Liver (tissue), 9 donors: ENCODE data around the gene DDOST. TPM values are rescaled to one million over a fixed set of nuclear protein-coding genes. Genes with fewer than 3 reads are reported as not detected.

Source experiments
- DNase-seq: peaks from one replicate; pipeline ENCODE4 v3.0.0-alpha.2; 2017; ENCODE audit warnings: low spot score
- H3K27ac ChIP-seq, 2 donors: one replicate each; pipeline ENCODE4 v1.7.0; 2013; ENCODE audit warnings: inconsistent platforms in 2 of 2, low read length in 2 of 2, control low read depth in 1 of 2, low read depth in 1 of 2, mild to moderate bottlenecking in 1 of 2
- H3K27me3 ChIP-seq, 4 donors: one replicate each; pipeline versions ENCODE4 v1.6.1 to v1.7.0; 2013; ENCODE audit warnings: low read length in 3 of 4, inconsistent platforms in 1 of 4, mild to moderate bottlenecking in 1 of 4, moderate library complexity in 1 of 4; ENCODE audit not compliant: control insufficient read depth in 4 of 4, insufficient read depth in 4 of 4
- H3K36me3 ChIP-seq, 4 donors: one replicate each; pipeline versions ENCODE4 v1.6.1 to v1.7.0; 2013; ENCODE audit warnings: low read length in 3 of 4, mild to moderate bottlenecking in 3 of 4, low read depth in 1 of 4, moderate library complexity in 1 of 4; ENCODE audit not compliant: control insufficient read depth in 4 of 4, insufficient read depth in 3 of 4
- H3K4me1 ChIP-seq, 4 donors: one replicate each; pipeline versions ENCODE4 v1.6.1 to v1.7.0; 2013; ENCODE audit warnings: low read length in 3 of 4, mild to moderate bottlenecking in 3 of 4, moderate library complexity in 1 of 4; ENCODE audit not compliant: control insufficient read depth in 4 of 4, insufficient read depth in 4 of 4
- H3K4me3 ChIP-seq, 3 donors: one replicate each; pipeline versions ENCODE4 v1.6.1 to v1.7.0; 2013; ENCODE audit warnings: low read length in 3 of 3, control low read depth in 1 of 3, low read depth in 1 of 3, mild to moderate bottlenecking in 1 of 3
- H3K9ac ChIP-seq, 2 donors: one replicate each; pipeline ENCODE4 v1.7.0; 2013; ENCODE audit warnings: low read length in 2 of 2, mild to moderate bottlenecking in 2 of 2, moderate library complexity in 2 of 2, control low read depth in 1 of 2, low read depth in 1 of 2
- H3K9me3 ChIP-seq, 4 donors: one replicate each; pipeline versions ENCODE4 v1.6.1 to v1.7.0; 2013; ENCODE audit warnings: low read length in 3 of 4; ENCODE audit not compliant: control insufficient read depth in 4 of 4
- ATF3 ChIP-seq: IDR thresholded peaks from 2 replicates; pipeline ENCODE4 v1.6.1; 2016; ENCODE audit warnings: antibody characterized with exemption
- CTCF ChIP-seq: fragments of 150-350 bp; IDR thresholded peaks from 2 replicates; pipeline ENCODE4 v1.5.1; 2017; ENCODE audit warnings: improper control_type of control experiment, low read depth, low read length; ENCODE audit not compliant: missing input control
- EGR1 ChIP-seq, 2 donors: IDR thresholded peaks; 2 replicates each; pipeline ENCODE4 v1.6.1; 2016 to 2018; ENCODE audit warnings: antibody characterized with exemption in 2 of 2, low read depth in 2 of 2
- FOXA1 ChIP-seq: IDR thresholded peaks from 2 replicates; pipeline ENCODE4 v1.6.1; 2016; ENCODE audit warnings: antibody characterized with exemption
- FOXA2 ChIP-seq: IDR thresholded peaks from 2 replicates; pipeline ENCODE4 v1.6.1; 2016; ENCODE audit warnings: antibody characterized with exemption
- GABPA ChIP-seq, 2 donors: IDR thresholded peaks in 1 of 2; conservative IDR thresholded peaks in 1 of 2; 2 replicates each; pipeline ENCODE4 v1.6.1; 2016; ENCODE audit warnings: antibody characterized with exemption in 2 of 2, mild to moderate bottlenecking in 1 of 2, moderate library complexity in 1 of 2
- HNF4A ChIP-seq, 2 donors: conservative IDR thresholded peaks; 2 replicates each; pipeline ENCODE4 v1.6.1; 2016; ENCODE audit warnings: antibody characterized with exemption in 2 of 2, mild to moderate bottlenecking in 2 of 2
- HNF4G ChIP-seq: IDR thresholded peaks from 2 replicates; pipeline ENCODE4 v1.6.1; 2016; ENCODE audit warnings: antibody characterized with exemption
- JUND ChIP-seq, 2 donors: IDR thresholded peaks; 2 replicates each; pipeline ENCODE4 v1.6.1; 2016; ENCODE audit warnings: antibody characterized with exemption in 2 of 2
- MAX ChIP-seq: IDR thresholded peaks from 2 replicates; pipeline ENCODE4 v1.6.1; 2016; ENCODE audit warnings: antibody characterized with exemption
- NR2F2 ChIP-seq: IDR thresholded peaks from 2 replicates; pipeline ENCODE4 v1.6.1; 2016; ENCODE audit warnings: antibody characterized with exemption
- RAD21 ChIP-seq, 2 donors: IDR thresholded peaks; 2 replicates each; pipeline ENCODE4 v1.6.1; 2016; ENCODE audit warnings: antibody characterized with exemption in 2 of 2, mild to moderate bottlenecking in 2 of 2
- REST ChIP-seq: IDR thresholded peaks from 2 replicates; pipeline ENCODE4 v1.6.1; 2016; ENCODE audit warnings: antibody characterized with exemption, mild to moderate bottlenecking
- RXRA ChIP-seq, 2 donors: IDR thresholded peaks; 2 replicates each; pipeline ENCODE4 v1.6.1; 2017 to 2018; ENCODE audit warnings: antibody characterized with exemption in 2 of 2, mild to moderate bottlenecking in 1 of 2
- SP1 ChIP-seq: IDR thresholded peaks from 2 replicates; pipeline ENCODE4 v1.6.1; 2018; ENCODE audit warnings: antibody characterized with exemption, mild to moderate bottlenecking
- TAF1 ChIP-seq: conservative IDR thresholded peaks from 2 replicates; pipeline ENCODE4 v1.6.1; 2016; ENCODE audit warnings: antibody characterized with exemption, mild to moderate bottlenecking
- YY1 ChIP-seq: IDR thresholded peaks from 2 replicates; pipeline ENCODE4 v1.6.1; 2016; ENCODE audit warnings: antibody characterized with exemption, mild to moderate bottlenecking
- ZBTB33 ChIP-seq: IDR thresholded peaks from 2 replicates; pipeline ENCODE4 v1.6.1; 2016; ENCODE audit warnings: antibody characterized with exemption
- WGBS: extraction: QIAGEN DNeasy Blood & Tissue Kit; methylation state at CpG from one replicate; pipeline ENCODE4 v1.1.7; 2013; 5-methylcytosine and 5-hydroxymethylcytosine counted together
- polyA plus RNA-seq, 2 donors: library from polyadenylated mRNA; stranded (reverse) in 1 of 2; unstranded in 1 of 2; fragments of 200-250 nt in 1 of 2; fragments of >200 nt in 1 of 2; fragmentation: Nextera tagmentation in 1 of 2; extraction: Ambion mirVana in 1 of 2; gene quantifications; one replicate each; pipeline versions ENCODE4 v1.2.1 to v1.2.3, GENCODE V29; 2013 to 2015
- total RNA-seq, 2 donors: library from RNA; depleted of rRNA; stranded (reverse); fragments of >200 nt; gene quantifications; one replicate each; pipeline ENCODE4 v1.2.3, GENCODE V29; 2014
- donor health status: healthy.
- donor health status: healthy.
- donor health status: healthy.
- donor health status: healthy.
- donor health status: healthy.

The DDOST gene
- total and polyA plus RNA-seq, 4 donors = 70.2 to 193 (median 164) TPM

GRCh38 chr1:20603504-20604464, 57.4 kb downstream of the DDOST start:
- 54% methylated on average over 9 of the region's 9 CpGs for WGBS
- peaks cover 14 to 46% (median 27%) of the 10 kb centered on the region in 4 donors for H3K4me1 ChIP-seq
- peak overlapping the region; percentile 56 to 92 for H3K27ac ChIP-seq
- DNase-seq = no peak
- no peak overlapping the region for H3K9ac ChIP-seq
- no peaks in the 10 kb centered on the region for H3K27me3 ChIP-seq
- H3K9me3 ChIP-seq = no peaks in the 10 kb centered on the region
- peaks cover 0 to 1% (median under 1%) of the 10 kb centered on the region in 4 donors for H3K36me3 ChIP-seq
- TF ChIP-seq ATF3 (no peak), HNF4A (conservative IDR thresholded peaks at IDR 0.05) (peak; percentile 68 to 69), NR2F2 (no peak), GABPA (IDR thresholded peaks at IDR 0.05 in 1 of 2, conservative IDR thresholded peaks at IDR 0.05 in 1 of 2) (no peak), ZBTB33 (peak; percentile 20), YY1 (peak; percentile 44), JUND (IDR thresholded peaks at IDR 0.05) (no peak), EGR1 (IDR thresholded peaks at IDR 0.05; ENCODE audit: low read depth in 2 of 2) (peak in 1 of 2 donors; percentile 24), SP1 (peak; percentile 70), RAD21 (IDR thresholded peaks at IDR 0.05) (no peak), CTCF (no peak), HNF4G (peak; percentile 33), MAX (peak; percentile 35), FOXA2 (no peak), RXRA (IDR thresholded peaks at IDR 0.05) (peak; percentile 81 to 88), TAF1 (no peak), REST (no peak), FOXA1 (no peak)
- no peak overlapping the region for H3K4me3 ChIP-seq
